ENCODE measurements around the gene AQP9. TPM values are rescaled to one million over a fixed set of nuclear protein-coding genes. Genes with fewer than 3 reads are reported as not detected.
"Not testable (repeated sequence)": the region's sequence is repeated elsewhere in the genome, so short reads cannot be mapped to it uniquely, and the experiment has no call there.

Gene AQP9
- total and polyA plus RNA-seq, 2 of the 8 experiments (the other 6 are each of a cell fraction or from before 2014, with no cell fraction given): not detected

- H3K36me3 ChIP-seq (ENCODE audit: control insufficient read depth in 2 of 4, insufficient read depth in 4 of 4, low read length in 3 of 4); H2BK5ac ChIP-seq (ENCODE audit: low read depth, low read length); H3K79me2 ChIP-seq (ENCODE audit: control insufficient read depth in 1 of 2, insufficient read depth in 2 of 2, low read length in 2 of 2); H2BK12ac ChIP-seq (ENCODE audit: low read depth, low read length); H3K27ac ChIP-seq (ENCODE audit: low read depth, low read length); H4K5ac ChIP-seq (ENCODE audit: insufficient read length, low read depth, low read length); H3K9ac ChIP-seq (replicated peaks in 1 of 4; ENCODE audit: extremely low read depth in 1 of 4, low read depth in 3 of 4, low read length in 3 of 4); H3K23ac ChIP-seq (ENCODE audit: insufficient read length); H3K27me3 ChIP-seq (replicated peaks in 1 of 4; ENCODE audit: control insufficient read depth in 3 of 4, extremely low read depth in 1 of 4, insufficient read depth in 3 of 4, low read length in 3 of 4); H3K9me3 ChIP-seq (ENCODE audit: insufficient read depth in 2 of 2, low read depth in 1 of 2, low read length in 1 of 2); H3K14ac ChIP-seq (ENCODE audit: insufficient read length); H2AFZ ChIP-seq (ENCODE audit: low read length); H3K4me3 ChIP-seq (ENCODE audit: extremely low read depth in 1 of 4, insufficient read depth in 2 of 4, low read depth in 3 of 4, low read length in 4 of 4); FAIRE-seq; H3K23me2 ChIP-seq (ENCODE audit: low read depth, low read length); H3K18ac ChIP-seq (ENCODE audit: extremely low read depth, low read length); H4K20me1 ChIP-seq (replicated peaks in 1 of 2; ENCODE audit: control insufficient read depth in 1 of 2, insufficient read depth in 2 of 2, low read length in 2 of 2); H3K4me2 ChIP-seq (ENCODE audit: insufficient read depth in 1 of 2, low read depth in 2 of 2, low read length in 2 of 2); H3K4ac ChIP-seq (replicated peaks; ENCODE audit: insufficient read length, low read depth, low read length); H2BK120ac ChIP-seq (replicated peaks; ENCODE audit: low read depth, low read length); H3K4me1 ChIP-seq (replicated peaks in 1 of 4; ENCODE audit: control insufficient read depth in 3 of 4, insufficient read depth in 4 of 4, low read length in 3 of 4); CTCF ChIA-PET (ENCODE audit: partially characterized antibody); H3K56ac ChIP-seq (replicated peaks; ENCODE audit: insufficient read length, low read depth, low read length); H2BK20ac ChIP-seq (ENCODE audit: low read length); H4K91ac ChIP-seq (replicated peaks; ENCODE audit: insufficient read length, low read length); DNase-seq (ENCODE audit: low read depth in 1 of 2, low spot score in 2 of 2); H2AK5ac ChIP-seq (ENCODE audit: low read depth, low read length); H3K79me1 ChIP-seq (ENCODE audit: low read depth, low read length); H4K8ac ChIP-seq (ENCODE audit: extremely low read depth, insufficient read depth, low read length); H2BK15ac ChIP-seq (ENCODE audit: low read length): not testable (repeated sequence)
- WGBS, 2 experiments (ENCODE audit: extremely low coverage in 1 of 2, insufficient coverage in 1 of 2, insufficient read length in 1 of 2, insufficient replicate concordance in 2 of 2, low coverage in 1 of 2, low lambda C conversion rate in 2 of 2, missing lambda C conversion rate in 1 of 2): 80% methylated on average over 4 of the region's 4 CpGs; no CpG with 5 or more reads in 1 of the 2 experiments
- POLR2A ChIA-PET (ENCODE audit: partially characterized antibody): interaction anchor here (0.6 kb wide), 1 partner anchor 763 kb away, joined by 3 read pairs; no protein-coding TSS in a partner anchor
These were observed 71.8 kb downstream of the AQP9 start for GRCh38 chr15:58210031-58210430.
